Endothelial cell of umbilical vein (primary cell): ENCODE data around the gene CLEC7A. TPM values are rescaled to one million over a fixed set of nuclear protein-coding genes. Genes with fewer than 3 reads are reported as not detected.

Experiments used
- BruUV-seq: library from RNA; stranded (reverse); fragments of 400-500 nt; replicated peaks from 2 replicates; lab custom pipeline; 2021; lab: Mats Ljungman, UMichigan
- CTCF ChIA-PET: fragments of 300-600, 350-600 bp; sonication (Branson Sonifier 250); formaldehyde crosslinking; loops from one replicate; lab custom pipeline; 2021; ENCODE audit warnings: antibody characterized with exemption, inconsistent platforms; lab: Charles Lee
- POLR2A ChIA-PET: fragments of 300-600, 350-600 bp; sonication (Branson Sonifier 250); formaldehyde crosslinking; loops from one replicate; lab custom pipeline; 2021; ENCODE audit warnings: antibody characterized with exemption, inconsistent platforms; lab: Charles Lee
- DNase-seq: peaks from one replicate; pipeline ENCODE4 v3.0.0-alpha.2; 2011; ENCODE audit warnings: low read depth, low spot score
- FAIRE-seq: peaks from 2 replicates; lab custom pipeline; 2011; peaks lifted over from hg19 to GRCh38; lab: Jason Lieb, UNC
- H2AFZ ChIP-seq: 2 replicates; pipeline ENCODE4 v1.6.0; 2012; ENCODE audit warnings: low read depth, low read length, control low read depth, inconsistent platforms
- H3K27ac ChIP-seq: 2 replicates; pipeline ENCODE4 v1.5.1; 2011; ENCODE audit warnings: low read depth, mild to moderate bottlenecking, control low read depth, low read length, moderate library complexity; ENCODE audit not compliant: insufficient read depth
- H3K27me3 ChIP-seq, 2 experiments: 2 replicates each; pipeline versions ENCODE4 v1.6.0 to v1.6.1; 2011; ENCODE audit warnings: low read length in 2 of 2, mixed read lengths in 1 of 2; ENCODE audit not compliant: control insufficient read depth in 2 of 2, insufficient read depth in 2 of 2
- H3K36me3 ChIP-seq, 2 experiments: 2 replicates in 1 of 2; 3 replicates in 1 of 2; pipeline ENCODE4 v1.5.1; 2011; ENCODE audit warnings: low read length in 2 of 2, mild to moderate bottlenecking in 1 of 2, moderate library complexity in 1 of 2; ENCODE audit not compliant: control insufficient read depth in 2 of 2, insufficient read depth in 2 of 2; ENCODE audit errors: extremely low read depth in 1 of 2
- H3K4me1 ChIP-seq: 3 replicates; pipeline ENCODE4 v1.5.1; 2011; ENCODE audit warnings: mild to moderate bottlenecking, low read length; ENCODE audit not compliant: control insufficient read depth, insufficient read depth; ENCODE audit errors: extremely low read depth
- H3K4me2 ChIP-seq: 2 replicates; pipeline ENCODE4 v1.6.1; 2011; ENCODE audit warnings: low read length, control low read depth, mixed read lengths; ENCODE audit not compliant: insufficient read depth
- H3K4me3 ChIP-seq, 3 experiments: fragments of 200-600 bp in 1 of 3; sonication (generic), shearing (Covaris generic) in 1 of 3; replicated peaks in 1 of 3; 2 replicates each; pipeline ENCODE4 v1.5.1; 2011 to 2016; ENCODE audit warnings: control low read depth in 3 of 3, low read length in 3 of 3, mild to moderate bottlenecking in 2 of 3, inconsistent platforms in 1 of 3, low read depth in 1 of 3, moderate library complexity in 1 of 3; ENCODE audit not compliant: insufficient read depth in 1 of 3
- H3K79me2 ChIP-seq: 2 replicates; pipeline ENCODE4 v1.6.0; 2012; ENCODE audit warnings: low read length, inconsistent platforms; ENCODE audit not compliant: control insufficient read depth, insufficient read depth
- H3K9ac ChIP-seq: replicated peaks from 2 replicates; pipeline ENCODE3; 2011; ENCODE audit warnings: low read length, control low read depth; ENCODE audit not compliant: insufficient read depth; ENCODE audit errors: extremely low read depth
- H3K9me1 ChIP-seq: replicated peaks from 3 replicates; pipeline ENCODE4 v1.6.0; 2011; ENCODE audit warnings: mild to moderate bottlenecking, low read length; ENCODE audit not compliant: control insufficient read depth, insufficient read depth; ENCODE audit errors: extremely low read depth
- H3K9me3 ChIP-seq: replicated peaks from 2 replicates; pipeline ENCODE4 v1.5.1; 2012; ENCODE audit warnings: low read length, inconsistent platforms; ENCODE audit not compliant: control insufficient read depth, insufficient read depth
- H4K20me1 ChIP-seq: replicated peaks from 2 replicates; pipeline ENCODE3; 2011; ENCODE audit warnings: mild to moderate bottlenecking, low read length; ENCODE audit not compliant: control insufficient read depth, insufficient read depth; ENCODE audit errors: extremely low read depth
- CTCF ChIP-seq, 2 donors: IDR thresholded peaks; 1 replicate in 1 of 2; 2 replicates in 1 of 2; pipeline ENCODE4 v1.5.1; 2011; ENCODE audit warnings: low read length in 2 of 2, mild to moderate bottlenecking in 2 of 2, moderate library complexity in 2 of 2, control low read depth in 1 of 2, inconsistent platforms in 1 of 2, low read depth in 1 of 2; ENCODE audit not compliant: insufficient read depth in 1 of 2; ENCODE audit errors: extremely low read depth in 1 of 2
- EZH2 ChIP-seq: IDR thresholded peaks from 2 replicates; pipeline ENCODE4 v1.6.1; 2012; ENCODE audit warnings: borderline replicate concordance, low read depth, mild to moderate bottlenecking, moderate library complexity, low read length, inconsistent platforms; ENCODE audit not compliant: severe bottlenecking
- FOS ChIP-seq: IDR thresholded peaks from 2 replicates; pipeline ENCODE4 v1.6.1; 2011; ENCODE audit warnings: mild to moderate bottlenecking, low read length, moderate library complexity, borderline replicate concordance; ENCODE audit not compliant: insufficient read depth
- GATA2 ChIP-seq: IDR thresholded peaks from 2 replicates; pipeline ENCODE4 v1.7.0; 2011; ENCODE audit warnings: low read depth, mild to moderate bottlenecking, moderate library complexity, mixed read lengths, low read length; ENCODE audit not compliant: insufficient read length, insufficient read depth
- JUN ChIP-seq: IDR thresholded peaks from 2 replicates; pipeline ENCODE4 v1.6.1; 2011; ENCODE audit warnings: borderline replicate concordance, low read depth; ENCODE audit not compliant: insufficient read length, insufficient read depth
- MAX ChIP-seq: IDR thresholded peaks from 2 replicates; pipeline ENCODE4 v1.6.1; 2011; ENCODE audit not compliant: insufficient read depth, insufficient read length
- MYC ChIP-seq: IDR thresholded peaks from one replicate; pipeline ENCODE4 v1.6.1; 2011; ENCODE audit warnings: mild to moderate bottlenecking, low read depth, low read length
- POLR2A ChIP-seq: IDR thresholded peaks from 2 replicates; pipeline ENCODE4 v1.6.1; 2012; ENCODE audit warnings: low read depth, mild to moderate bottlenecking, control low read depth, low read length
- POLR2AphosphoS5 ChIP-seq: IDR thresholded peaks from 2 replicates; pipeline ENCODE4 v1.6.1; 2012; ENCODE audit warnings: low read depth, mild to moderate bottlenecking, control low read depth, low read length, moderate library complexity; ENCODE audit not compliant: insufficient read depth
- dilution Hi-C: fragments of 300-500 bp; cut with MboI; formaldehyde crosslinking; loops from one replicate; pipeline ENCODE4 v1.15.0; 2019; ENCODE audit warnings: low sequenced_read_pairs; ENCODE audit not compliant: extremely low pct_ligation_motif_present
- intact Hi-C: fragments of 100-400 bp; cut with micrococcal nuclease; formaldehyde crosslinking; loops from one replicate; pipeline ENCODE4 v1.10.0; 2022
- polyA plus RNA-seq, 4 experiments: library from polyadenylated mRNA; depleted of rRNA in 3 of 4; stranded (reverse) in 3 of 4; unstranded in 1 of 4; fragments of >200 nt; gene quantifications; 2 replicates each; pipeline versions ENCODE4 v1.2.1 to v1.2.3, GENCODE V29; 2011 to 2012; ENCODE audit warnings: missing spikeins in 1 of 4
- total RNA-seq: library from RNA; stranded (reverse); gene quantifications from 2 replicates; pipeline ENCODE4 v1.2.3, GENCODE V29; 2021

CLEC7A gene
- total and polyA plus RNA-seq, 2 donors (not counting 3 experiments of a cell fraction or from before 2014, with no cell fraction given), result not detected

GRCh38 chr12:10088955-10089900, 40.8 kb downstream of the CLEC7A start:
- H3K27ac ChIP-seq, result no peak overlapping the region
- H3K9me1 ChIP-seq, result no peaks in the 10 kb centered on the region
- FAIRE-seq, result no peak
- H3K9ac ChIP-seq, result no peak overlapping the region
- no peak overlapping the region for H3K4me3 ChIP-seq
- no TSS peak for BruUV-seq
- TF ChIP-seq FOS, result no peak
- no peak for TF ChIP-seq CTCF (IDR thresholded peaks at IDR 0.05; ENCODE audit: extremely low read depth in 1 of 2, insufficient read depth in 1 of 2, low read depth in 1 of 2, low read length in 2 of 2)
- TF ChIP-seq MAX, result no peak
- no peak for TF ChIP-seq POLR2A
- TF ChIP-seq MYC, result no peak
- TF ChIP-seq GATA2, result no peak
- TF ChIP-seq POLR2AphosphoS5, result no peak
- TF ChIP-seq JUN, result no peak
- no peak for TF ChIP-seq EZH2
- no peak overlapping the region for H3K4me2 ChIP-seq
- POLR2A ChIA-PET, result no interaction called here
- no peak for DNase-seq
- peaks cover 8% of the 10 kb centered on the region for H3K79me2 ChIP-seq
- H3K9me3 ChIP-seq, result no peaks in the 10 kb centered on the region
- H2AFZ ChIP-seq, result no peak overlapping the region
- no peaks in the 10 kb centered on the region for H3K36me3 ChIP-seq
- dilution Hi-C loops (no loop called here), intact Hi-C loops (no loop called here)
- H4K20me1 ChIP-seq, result no peaks in the 10 kb centered on the region
- H3K27me3 ChIP-seq, result no peaks in the 10 kb centered on the region
- no peaks in the 10 kb centered on the region for H3K4me1 ChIP-seq
- CTCF ChIA-PET, result no interaction called here
